K562 (cell line): Measurements from ENCODE around the gene PRRC2A. TPM values are rescaled to one million over a fixed set of nuclear protein-coding genes. Genes with fewer than 3 reads are reported as not detected.

ENCODE experiments used
- ATAC-seq: fragments of 200-7000 bp; cut with Tn5 transposase; 3 replicates; pipeline ENCODE4 v1.9.1; 2020; ENCODE audit warnings: moderate library complexity
- BruUV-seq: library from RNA; stranded (reverse); fragments of 400-500 nt; replicated peaks from 2 replicates; lab custom pipeline; 2021; lab: Mats Ljungman, UMichigan
- CTCF ChIA-PET: fragments of 300-600 bp; formaldehyde crosslinking; extraction: SDS; loops from one replicate; lab custom pipeline; 2021; ENCODE audit warnings: low intra/inter-chr PET ratio; lab: Yijun Ruan, JAX
- POLR2A ChIA-PET: fragments of 300-600, 350-650 bp; sonication (Branson Sonifier 250); formaldehyde crosslinking; extraction: SDS; loops from one replicate; lab custom pipeline; 2021; ENCODE audit warnings: antibody characterized with exemption, inconsistent platforms; lab: Yijun Ruan, JAX
- DNase-seq, 4 experiments: peaks; one replicate each; pipeline versions ENCODE4 v3.0.0 to v3.0.0-alpha.2; 2011 to 2018; ENCODE audit warnings: low spot score in 3 of 4, mixed read lengths in 3 of 4; ENCODE audit errors: extremely low read depth in 1 of 4
- FAIRE-seq: peaks from 2 replicates; lab custom pipeline; 2011; peaks lifted over from hg19 to GRCh38; lab: Jason Lieb, UNC
- H2AFZ ChIP-seq: 2 replicates; pipeline ENCODE4 v1.6.0; 2011; ENCODE audit warnings: low read depth, low read length, control low read depth, inconsistent platforms
- H3K27ac ChIP-seq: fragments of 200-600 bp; 3 replicates; pipeline ENCODE4 v1.8.0; 2011; ENCODE audit warnings: low read depth, mild to moderate bottlenecking, control low read depth, inconsistent platforms, low read length, moderate library complexity, mixed read lengths; ENCODE audit errors: extremely low read depth
- H3K27me3 ChIP-seq, 2 experiments: fragments of 300-600 bp in 1 of 2; 2 replicates in 1 of 2; 3 replicates in 1 of 2; pipeline versions ENCODE4 v1.6.0 to v1.8.0; 2011; ENCODE audit warnings: inconsistent platforms in 2 of 2, low read length in 2 of 2, mild to moderate bottlenecking in 1 of 2, mixed read lengths in 1 of 2, moderate library complexity in 1 of 2; ENCODE audit not compliant: control insufficient read depth in 2 of 2, insufficient read depth in 2 of 2
- H3K36me3 ChIP-seq: fragments of 300-600 bp; 3 replicates; pipeline ENCODE4 v1.8.0; 2011; ENCODE audit warnings: mild to moderate bottlenecking, low read length, inconsistent platforms; ENCODE audit not compliant: control insufficient read depth, insufficient read depth
- H3K4me1 ChIP-seq, 2 experiments: fragments of 200-600 bp in 1 of 2; replicated peaks in 1 of 2; 2 replicates in 1 of 2; 3 replicates in 1 of 2; pipeline versions ENCODE4 v1.5.1 to v1.8.0; 2011; ENCODE audit warnings: inconsistent platforms in 2 of 2, low read length in 2 of 2, mild to moderate bottlenecking in 1 of 2, mixed read lengths in 1 of 2, moderate library complexity in 1 of 2; ENCODE audit not compliant: control insufficient read depth in 2 of 2, insufficient read depth in 2 of 2
- H3K4me2 ChIP-seq: 2 replicates; pipeline ENCODE4 v1.6.1; 2011; ENCODE audit warnings: low read length, control low read depth, inconsistent platforms, mixed read lengths; ENCODE audit not compliant: insufficient read depth
- H3K4me3 ChIP-seq: fragments of 200-600 bp; sonication (generic), shearing (Covaris generic); 2 replicates; pipeline ENCODE4 v1.5.1; 2016; ENCODE audit warnings: control low read depth, inconsistent platforms
- H3K79me2 ChIP-seq: fragments of 200-600 bp; 3 replicates; pipeline ENCODE4 v1.8.0; 2011; ENCODE audit warnings: low read length, inconsistent platforms; ENCODE audit not compliant: control insufficient read depth, insufficient read depth
- H3K9ac ChIP-seq, 2 experiments: 2 replicates each; pipeline versions ENCODE4 v1.6.0 to v1.6.1; 2011; ENCODE audit warnings: low read depth in 2 of 2, low read length in 2 of 2, control low read depth in 1 of 2, inconsistent platforms in 1 of 2, mild to moderate bottlenecking in 1 of 2, mixed read lengths in 1 of 2; ENCODE audit not compliant: insufficient read depth in 1 of 2
- H3K9me1 ChIP-seq: one replicate; pipeline ENCODE4 v1.6.0; 2011; ENCODE audit warnings: inconsistent platforms, mild to moderate bottlenecking, low read length, moderate library complexity; ENCODE audit not compliant: control insufficient read depth, insufficient read depth
- H3K9me3 ChIP-seq: replicated peaks from 2 replicates; pipeline ENCODE4 v1.5.1; 2011; ENCODE audit warnings: low read depth, low read length, inconsistent platforms; ENCODE audit not compliant: control insufficient read depth, insufficient read depth
- H4K20me1 ChIP-seq: replicated peaks from 2 replicates; pipeline ENCODE4 v1.6.1; 2011; ENCODE audit warnings: low read length, inconsistent platforms, mixed read lengths; ENCODE audit not compliant: control insufficient read depth, insufficient read depth
- BACH1 ChIP-seq: fragments of 200-800 bp; sonication (Bioruptor generic); IDR thresholded peaks from 2 replicates; pipeline ENCODE4 v1.6.1; 2016; ENCODE audit warnings: missing genetic modification characterization, missing compliant biosample characterization
- CTCF ChIP-seq, 3 experiments: IDR thresholded peaks in 2 of 3; conservative IDR thresholded peaks in 1 of 3; 2 replicates each; pipeline ENCODE4 v1.5.1; 2011 to 2012; ENCODE audit warnings: low read length in 3 of 3, mild to moderate bottlenecking in 3 of 3, control low read depth in 2 of 3, improper control_type of control experiment in 1 of 3, inconsistent platforms in 1 of 3, low read depth in 1 of 3, mixed read lengths in 1 of 3, moderate library complexity in 1 of 3; ENCODE audit not compliant: insufficient read depth in 2 of 3
- DPF2 ChIP-seq: fragments of 450-650 bp; IDR thresholded peaks from 2 replicates; pipeline ENCODE4 v1.6.1; 2016
- ELK1 ChIP-seq: sonication (generic); formaldehyde crosslinking; IDR thresholded peaks from 2 replicates; pipeline ENCODE4 v1.8.1; 2022; ENCODE audit warnings: missing genetic modification reagents
- EZH2 ChIP-seq: IDR thresholded peaks from 2 replicates; pipeline ENCODE4 v1.6.1; 2012; ENCODE audit warnings: low read depth, mild to moderate bottlenecking, inconsistent platforms, low read length, borderline replicate concordance
- GATAD2A ChIP-seq: fragments of 450-650 bp; IDR thresholded peaks from 2 replicates; pipeline ENCODE4 v1.6.1; 2017
- GTF2A2 ChIP-seq: IDR thresholded peaks from 2 replicates; pipeline ENCODE4 v1.6.1; 2016; ENCODE audit warnings: mild to moderate bottlenecking, missing genetic modification characterization, missing compliant biosample characterization
- GTF2F1 ChIP-seq: IDR thresholded peaks from 2 replicates; pipeline ENCODE4 v1.6.1; 2011; ENCODE audit warnings: low read depth, low read length, improper control_type of control experiment
- HMG20A ChIP-seq: fragments of 450-650 bp; formaldehyde crosslinking; conservative IDR thresholded peaks from 2 replicates; pipeline ENCODE4 v1.4.0; 2020; ENCODE audit warnings: mild to moderate bottlenecking, mixed read lengths
- KDM5B ChIP-seq: fragments of 200-600 bp; sonication (generic); IDR thresholded peaks from 2 replicates; pipeline ENCODE4 v1.6.1; 2012; ENCODE audit warnings: low read depth, mild to moderate bottlenecking, moderate library complexity, low read length, control low read depth, inconsistent platforms; ENCODE audit not compliant: insufficient replicate concordance
- KLF6 ChIP-seq: fragments of 250-450 bp; sonication (Bioruptor Pico); IDR thresholded peaks from 2 replicates; pipeline ENCODE4 v1.4.0; 2020; ENCODE audit warnings: mild to moderate bottlenecking, moderate library complexity, borderline replicate concordance
- MAFK ChIP-seq: IDR thresholded peaks from 2 replicates; pipeline ENCODE4 v1.6.1; 2011; ENCODE audit warnings: low read length, improper control_type of control experiment
- PCBP1 ChIP-seq: fragments of 200-400 bp; formaldehyde crosslinking; IDR thresholded peaks from 2 replicates; pipeline ENCODE4 v1.6.1; 2018; ENCODE audit warnings: mild to moderate bottlenecking, low read depth, low read length; ENCODE audit not compliant: poor library complexity, severe bottlenecking
- SRF ChIP-seq, 2 experiments: fragments of 250-450, 450-650 bp in 1 of 2; sonication (Bioruptor Pico) in 1 of 2; sonication (generic) in 1 of 2; formaldehyde crosslinking; IDR thresholded peaks; 2 replicates each; pipeline versions ENCODE4 v1.5.0 to v1.5.1; 2020 to 2022; ENCODE audit warnings: mild to moderate bottlenecking in 1 of 2, missing genetic modification reagents in 1 of 2
- USF1 ChIP-seq: sonication (generic); formaldehyde crosslinking; IDR thresholded peaks from 2 replicates; pipeline ENCODE4 v1.9.0; 2022; ENCODE audit warnings: mild to moderate bottlenecking, missing genetic modification reagents
- ZC3H8 ChIP-seq: fragments of 450-650 bp; IDR thresholded peaks from 2 replicates; pipeline ENCODE4 v1.6.1; 2017
- WGBS: fragments of 100-300 bp; shearing (Covaris generic); methylation state at CpG from one replicate; pipeline ENCODE4 v1.1.6; 2016; ENCODE audit warnings: low coverage, mixed read lengths; ENCODE audit not compliant: insufficient coverage; ENCODE audit errors: missing lambda C conversion rate; 5-methylcytosine and 5-hydroxymethylcytosine counted together
- in situ Hi-C: fragments of 300-500 bp; cut with MboI; formaldehyde crosslinking; loops from 4 replicates; pipeline ENCODE4 v1.15.0; 2018; ENCODE audit warnings: inconsistent platforms, mixed read lengths
- intact Hi-C: fragments of 100-400 bp; cut with micrococcal nuclease; formaldehyde crosslinking; loops from 2 replicates; pipeline ENCODE4 v1.14.2; 2022
- polyA plus RNA-seq, 8 experiments: library from polyadenylated mRNA; depleted of rRNA in 4 of 8; stranded (reverse) in 5 of 8; unstranded in 3 of 8; fragments of >200 nt; fragmentation: Nextera tagmentation in 2 of 8; fragmentation: Illumina TruSeq in 1 of 8; extraction: Ambion mirVana in 2 of 8; extraction: Trizol in 1 of 8; gene quantifications; 2 replicates each; pipeline versions ENCODE4 v1.2.1 to v1.2.3, GENCODE V29; 2011 to 2014; ENCODE audit warnings: inconsistent platforms in 1 of 8, missing spikeins in 1 of 8
- total RNA-seq, 7 experiments: library from RNA; depleted of rRNA in 6 of 7; stranded (reverse); fragments of >200 nt in 6 of 7; fragmentation: Illumina TruSeq in 2 of 7; extraction: Trizol in 2 of 7; gene quantifications; 2 replicates each; pipeline versions ENCODE4 v1.2.1 to v1.2.3, GENCODE V29; 2011 to 2021; ENCODE audit warnings: low replicate concordance in 1 of 7

Gene PRRC2A
- total and polyA plus RNA-seq, 9 of the 15 experiments (the other 6 are each of a cell fraction or from before 2014, with no cell fraction given) = 1.0 to 332 (median 63.0) TPM

GRCh38 chr6:31658158-31658688, 37.7 kb downstream of the PRRC2A start:
- ChIA-PET POLR2A (interaction anchor here (0.6 to 9.8 kb wide), 17 partner anchors 11 to 245 kb away, joined by 3 to 182 read pairs (median 3); partner anchors contain the start of genes CLIC1, DDAH2, LSM2 and LY6G5B), CTCF (no interaction called here)
- peaks cover 8% of the 10 kb centered on the region; the same call in 1 of the 2 replicates for H4K20me1 ChIP-seq
- FAIRE-seq (no peak), ATAC-seq (0 out of 3 replicates have a peak, but pooled peaks have one; percentile 2), DNase-seq (no peak)
- H3K4me2 ChIP-seq = peak overlapping the region; percentile 54
- in situ Hi-C loops (no loop called here), intact Hi-C loops (no loop called here)
- peaks cover 81% of the 10 kb centered on the region for H3K79me2 ChIP-seq
- H2AFZ ChIP-seq = no peak overlapping the region
- no peaks in the 10 kb centered on the region for H3K9me3 ChIP-seq
- peak overlapping the region; percentile 52 for H3K4me3 ChIP-seq
- no TSS peak for BruUV-seq
- H3K4me1 ChIP-seq = peaks cover 45 to 61% of the 10 kb centered on the region in 2 experiments
- H3K36me3 ChIP-seq = peaks cover 56% of the 10 kb centered on the region
- 56% methylated on average over 4 of the region's 4 CpGs for WGBS
- H3K9ac ChIP-seq = peak overlapping the region; percentile 80 to 89
- H3K27me3 ChIP-seq = no peaks in the 10 kb centered on the region
- H3K9me1 ChIP-seq = no peaks in the 10 kb centered on the region
- peak overlapping the region; percentile 80; the same call in 2 of the 3 replicates for H3K27ac ChIP-seq
- TF ChIP-seq USF1 = peak; percentile 20; the same call in 1 of the 2 replicates
- peak in 1 of 3 experiments; percentile 1; a peak in 1 of 6 replicates for TF ChIP-seq CTCF (IDR thresholded peaks at IDR 0.05 in 2 of 3, conservative IDR thresholded peaks at IDR 0.05 in 1 of 3; ENCODE audit: insufficient read depth in 2 of 3, low read depth in 1 of 3, low read length in 3 of 3)
- TF ChIP-seq ZC3H8 = no peak
- TF ChIP-seq HMG20A = no peak
- no peak for TF ChIP-seq DPF2
- peak; percentile 65 for TF ChIP-seq MAFK
- TF ChIP-seq KLF6 (CRISPR knock-in tag) = no peak
- no peak for TF ChIP-seq SRF (CRISPR knock-in tag; IDR thresholded peaks at IDR 0.05)
- TF ChIP-seq KDM5B = no peak
- TF ChIP-seq BACH1 = no peak
- TF ChIP-seq GTF2A2 (tag) = no peak
- no peak for TF ChIP-seq ELK1 (CRISPR knock-in tag)
- TF ChIP-seq PCBP1 = no peak
- 0 out of 2 replicates have a peak, but pooled peaks have one; percentile 65 for TF ChIP-seq GTF2F1
- no peak for TF ChIP-seq GATAD2A
- no peak for TF ChIP-seq EZH2
